GM12872 (cell line): ENCODE data around the gene TIMD4.

ENCODE experiments used
- TF ChIP-seq, protein P1 (sequence below): IDR thresholded peaks from 3 replicates; pipeline ENCODE4 v1.5.1; 2011; ENCODE audit warnings: low read depth, mild to moderate bottlenecking, low read length, moderate library complexity; ENCODE audit not compliant: insufficient read depth

The TIMD4 gene

DNA sequence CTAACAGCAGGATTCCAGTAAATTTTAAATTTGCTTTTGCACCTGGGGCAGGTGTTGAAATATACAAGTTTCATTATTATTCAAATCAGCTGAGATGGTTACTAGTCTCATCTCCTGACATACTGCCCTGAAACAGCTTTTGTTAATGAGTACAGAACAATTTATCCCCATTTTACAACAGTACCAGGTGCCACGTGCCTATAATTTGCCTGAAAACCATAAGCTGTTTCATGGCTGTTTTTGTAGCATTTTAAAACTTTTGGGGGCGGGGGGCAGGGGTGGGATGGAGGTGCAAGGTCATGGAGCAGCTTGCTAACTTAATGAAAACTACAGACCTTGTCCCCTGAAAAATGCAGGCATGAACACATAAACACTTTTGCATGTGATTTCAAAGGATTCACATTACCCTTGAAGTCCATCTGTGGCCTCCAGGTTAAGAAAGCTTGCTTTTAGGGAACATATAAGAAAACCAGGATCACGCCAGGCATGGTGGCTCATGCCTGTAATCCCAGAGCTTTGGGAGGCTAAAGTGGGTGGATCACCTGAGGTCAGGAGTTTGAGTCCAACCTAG is 42.1 kb downstream of the TIMD4 start:
- TF ChIP-seq, protein P1, sequence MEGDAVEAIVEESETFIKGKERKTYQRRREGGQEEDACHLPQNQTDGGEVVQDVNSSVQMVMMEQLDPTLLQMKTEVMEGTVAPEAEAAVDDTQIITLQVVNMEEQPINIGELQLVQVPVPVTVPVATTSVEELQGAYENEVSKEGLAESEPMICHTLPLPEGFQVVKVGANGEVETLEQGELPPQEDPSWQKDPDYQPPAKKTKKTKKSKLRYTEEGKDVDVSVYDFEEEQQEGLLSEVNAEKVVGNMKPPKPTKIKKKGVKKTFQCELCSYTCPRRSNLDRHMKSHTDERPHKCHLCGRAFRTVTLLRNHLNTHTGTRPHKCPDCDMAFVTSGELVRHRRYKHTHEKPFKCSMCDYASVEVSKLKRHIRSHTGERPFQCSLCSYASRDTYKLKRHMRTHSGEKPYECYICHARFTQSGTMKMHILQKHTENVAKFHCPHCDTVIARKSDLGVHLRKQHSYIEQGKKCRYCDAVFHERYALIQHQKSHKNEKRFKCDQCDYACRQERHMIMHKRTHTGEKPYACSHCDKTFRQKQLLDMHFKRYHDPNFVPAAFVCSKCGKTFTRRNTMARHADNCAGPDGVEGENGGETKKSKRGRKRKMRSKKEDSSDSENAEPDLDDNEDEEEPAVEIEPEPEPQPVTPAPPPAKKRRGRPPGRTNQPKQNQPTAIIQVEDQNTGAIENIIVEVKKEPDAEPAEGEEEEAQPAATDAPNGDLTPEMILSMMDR: no peak

DNA sequence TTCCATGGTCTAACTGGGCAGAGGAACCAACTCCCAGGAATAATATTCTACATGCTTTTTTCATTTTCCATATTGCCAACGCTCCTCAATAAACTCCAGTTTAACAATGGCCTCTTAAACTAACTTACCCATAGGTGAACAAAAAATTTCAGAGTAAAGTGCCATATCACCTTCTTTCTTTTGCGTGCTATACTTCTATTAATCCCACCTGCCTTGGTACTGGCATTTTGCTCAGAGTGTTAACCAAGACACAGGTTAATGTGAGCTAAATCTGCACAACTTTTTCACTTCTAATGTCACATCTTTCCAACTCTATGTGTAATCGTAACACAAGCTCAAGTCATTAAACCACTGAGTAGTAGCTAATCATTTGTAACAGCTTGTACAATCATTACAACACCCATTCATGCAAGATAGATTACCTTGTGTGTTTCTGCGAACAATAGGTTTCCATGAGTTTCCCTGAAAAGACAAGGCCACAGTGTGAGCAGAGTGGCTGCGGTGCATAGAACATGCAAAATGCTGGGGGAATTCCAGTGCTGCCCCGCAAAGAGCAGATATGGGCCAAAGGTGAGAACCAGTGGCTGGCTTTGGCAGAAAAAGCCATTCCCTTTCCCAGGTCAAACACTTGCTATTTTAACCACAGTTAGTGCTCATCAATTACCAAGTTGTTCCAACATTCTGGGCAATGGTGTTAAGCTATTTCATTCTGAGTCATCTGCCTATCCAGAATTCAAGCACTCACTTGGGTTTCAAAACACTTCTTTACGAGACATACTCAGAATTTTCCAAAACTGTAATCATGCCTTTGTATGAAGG is 42.8 kb downstream of the TIMD4 start:
- TF ChIP-seq, protein P1: no peak

DNA sequence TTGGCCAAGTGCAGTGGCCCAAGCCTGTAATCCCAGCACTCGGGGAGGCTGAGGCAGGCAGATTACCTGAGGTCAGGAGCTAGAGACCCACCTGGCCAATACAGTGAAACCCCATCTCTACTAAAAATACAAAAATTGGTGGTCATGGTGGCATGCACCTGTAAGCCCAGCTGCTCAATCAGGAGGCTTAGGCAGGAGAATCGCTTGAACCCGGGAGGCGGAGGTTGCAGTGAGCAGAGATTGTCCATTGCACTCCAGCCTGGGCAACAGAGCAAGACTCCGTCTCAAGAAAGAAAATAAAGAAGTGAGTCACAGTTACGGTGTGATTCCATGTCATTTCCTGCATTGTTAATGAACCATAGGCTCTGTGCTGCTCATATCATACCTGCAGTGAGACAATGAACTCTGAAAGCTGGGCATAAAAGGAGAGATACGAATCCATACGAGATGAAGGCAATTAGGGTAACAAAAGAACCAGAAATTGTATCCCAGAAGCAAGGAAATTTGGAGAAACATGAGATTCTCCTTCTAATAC is 44.6 kb downstream of the TIMD4 start:
- TF ChIP-seq, protein P1: no peak

DNA sequence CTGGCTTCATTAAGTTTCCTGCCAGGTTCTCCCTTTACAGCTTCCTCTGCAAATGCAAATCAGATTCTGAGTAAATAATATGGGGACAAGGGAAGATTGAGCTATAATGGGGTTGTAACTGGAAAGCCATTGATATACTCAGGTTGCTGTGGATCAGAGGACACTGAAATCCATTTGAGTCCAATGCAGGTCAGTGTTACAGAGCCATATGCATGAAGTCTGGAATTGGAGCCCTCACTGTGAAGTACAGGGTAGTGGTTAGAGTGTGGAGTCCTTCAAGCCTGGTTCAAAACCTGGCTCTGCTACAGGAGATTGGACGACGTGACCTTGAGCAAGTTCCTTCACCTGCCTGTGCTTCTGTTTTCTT is 48.7 kb downstream of the TIMD4 start:
- TF ChIP-seq, protein P1: no peak

DNA sequence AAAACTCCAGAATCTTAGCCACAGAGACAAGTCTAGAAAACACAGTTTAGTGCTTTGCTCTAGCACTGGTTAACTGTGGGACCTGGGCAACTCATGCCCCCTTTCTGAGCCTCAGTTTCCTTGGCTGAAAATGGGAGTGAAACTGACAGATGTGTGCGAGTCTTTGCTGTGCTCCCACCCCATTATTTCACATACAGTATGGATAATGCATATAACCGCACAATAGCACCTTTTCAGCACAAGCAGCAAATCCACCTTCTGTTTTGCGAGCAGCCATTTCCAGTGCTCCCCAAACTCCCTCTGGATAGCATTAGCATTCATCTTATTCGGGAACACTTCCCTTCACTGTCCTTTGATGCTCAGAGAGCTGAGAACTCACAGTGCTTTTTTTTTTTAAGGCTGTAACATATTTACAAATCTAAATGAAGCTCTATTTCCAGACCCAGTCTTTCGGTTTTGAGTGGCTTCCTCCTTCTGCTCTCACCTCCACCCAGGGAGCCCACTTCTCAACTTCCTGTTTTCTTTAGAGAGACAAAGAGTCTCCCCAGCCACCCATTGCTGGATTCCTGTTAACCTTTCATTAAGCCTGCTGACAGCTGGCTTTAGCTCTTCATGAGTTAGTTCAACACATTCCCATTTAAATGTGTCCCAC is 49.2 kb downstream of the TIMD4 start:
- TF ChIP-seq, protein P1: no peak

DNA sequence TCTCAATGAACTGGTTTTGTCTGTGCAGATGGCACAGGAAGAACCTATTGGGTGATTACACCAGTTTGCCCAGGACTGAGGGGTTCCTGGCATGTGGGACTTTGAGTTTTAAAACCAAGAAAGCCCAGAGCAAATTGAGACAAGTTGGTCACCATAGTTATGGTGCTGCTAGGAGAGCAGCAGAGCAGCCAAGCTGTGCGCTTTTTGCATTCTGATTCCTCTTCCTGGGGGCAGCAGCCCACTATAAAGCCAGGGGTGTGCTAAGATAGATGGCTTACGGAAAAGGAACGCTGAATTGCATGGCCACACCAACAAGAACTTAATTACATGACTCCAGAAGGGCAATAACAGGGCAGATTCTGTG is 49.7 kb downstream of the TIMD4 start:
- TF ChIP-seq, protein P1: no peak

DNA sequence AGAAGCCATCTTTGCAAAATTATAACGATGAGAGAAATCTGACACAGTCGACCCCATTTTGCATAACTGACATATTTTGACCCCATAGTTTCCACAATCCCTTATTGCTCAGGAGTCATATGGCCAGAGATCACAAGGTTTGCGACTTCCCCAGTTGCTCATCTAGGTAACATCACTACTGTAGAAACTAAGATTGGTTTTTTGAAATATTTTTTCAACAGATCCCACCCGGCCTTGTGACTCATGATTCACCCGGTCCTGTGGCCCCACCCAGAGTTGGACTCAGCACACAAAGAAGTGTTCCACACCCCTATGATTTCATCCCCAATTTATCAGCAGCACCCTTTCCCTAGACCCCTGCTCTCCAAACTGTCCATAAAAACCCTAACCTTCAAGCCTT is 50.2 kb downstream of the TIMD4 start:
- TF ChIP-seq, protein P1: no peak
